ENCODE results near the gene GNL1.
"Not testable (repeated sequence)": the region's sequence is repeated elsewhere in the genome, so short reads cannot be mapped to it uniquely, and the experiment has no call there.

GNL1 gene

DNA sequence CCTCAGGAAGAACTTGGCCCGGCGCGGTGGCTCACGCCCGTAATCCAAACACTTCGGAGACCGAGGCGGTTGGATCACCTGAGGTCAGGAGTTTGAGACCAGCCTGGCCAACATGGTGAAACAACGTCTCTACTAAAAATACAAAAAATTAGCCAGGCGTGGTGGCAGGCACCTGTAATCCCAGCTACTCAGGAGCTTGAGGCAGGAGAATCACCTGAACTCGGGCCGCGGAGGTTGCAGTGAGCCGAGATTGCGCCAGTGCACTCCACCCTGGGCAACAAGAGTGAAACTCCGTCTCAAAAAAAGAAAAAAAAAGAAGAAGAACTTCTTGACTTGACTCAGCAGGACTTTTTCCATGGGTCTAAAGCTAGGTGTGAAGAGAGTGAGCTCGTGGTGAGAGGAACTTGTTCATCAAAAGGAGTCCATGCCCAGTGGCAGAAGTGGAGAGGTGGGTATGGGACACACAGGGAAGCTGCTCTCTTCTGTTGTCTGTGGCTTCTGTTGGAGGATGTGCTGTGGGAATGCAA lies 26.9 kb downstream of the GNL1 start:
- DNase-seq (ENCODE audit: low read depth in 2 of 2): peak in 1 of 2 donors; percentile 33

DNA sequence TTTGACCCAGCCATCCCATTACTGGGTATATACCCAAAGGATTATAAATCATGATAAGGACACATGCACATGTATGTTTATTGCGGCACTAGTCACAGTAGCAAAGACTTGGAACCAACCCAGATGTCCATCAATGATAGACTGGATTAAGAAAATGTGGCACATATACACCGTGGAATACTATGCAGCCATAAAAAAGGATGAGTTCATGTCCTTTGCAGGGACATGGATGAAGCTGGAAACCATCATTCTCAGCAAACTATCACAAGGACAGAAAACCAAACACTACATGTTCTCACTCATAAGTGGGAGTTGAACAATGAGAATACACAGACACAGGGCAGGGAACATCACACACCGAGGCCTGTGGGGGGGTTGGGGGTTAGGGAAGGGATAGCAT lies 29.8 kb downstream of the GNL1 start:
- DNase-seq (ENCODE audit: low read depth in 2 of 2): not testable (repeated sequence)

DNA sequence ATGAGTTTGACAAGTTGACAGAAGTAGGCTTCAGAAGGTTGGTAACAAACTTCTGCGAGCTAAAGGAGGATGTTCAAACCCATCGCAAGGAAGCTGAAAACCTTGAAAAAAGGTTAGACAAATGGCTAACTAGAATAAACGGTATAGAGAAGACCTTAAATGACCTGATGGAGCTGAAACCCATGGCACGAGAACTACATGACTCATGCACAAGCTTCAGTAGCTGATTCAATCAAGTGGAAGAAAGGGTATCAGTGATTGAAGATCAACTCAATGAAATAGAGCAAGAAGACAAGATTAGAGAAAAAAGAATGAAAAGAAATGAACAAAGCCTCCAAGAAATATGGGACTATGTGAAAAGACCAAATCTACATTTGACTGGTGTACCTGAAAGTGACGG lies 34.3 kb downstream of the GNL1 start:
- DNase-seq (ENCODE audit: low read depth in 2 of 2): not testable (repeated sequence)

DNA sequence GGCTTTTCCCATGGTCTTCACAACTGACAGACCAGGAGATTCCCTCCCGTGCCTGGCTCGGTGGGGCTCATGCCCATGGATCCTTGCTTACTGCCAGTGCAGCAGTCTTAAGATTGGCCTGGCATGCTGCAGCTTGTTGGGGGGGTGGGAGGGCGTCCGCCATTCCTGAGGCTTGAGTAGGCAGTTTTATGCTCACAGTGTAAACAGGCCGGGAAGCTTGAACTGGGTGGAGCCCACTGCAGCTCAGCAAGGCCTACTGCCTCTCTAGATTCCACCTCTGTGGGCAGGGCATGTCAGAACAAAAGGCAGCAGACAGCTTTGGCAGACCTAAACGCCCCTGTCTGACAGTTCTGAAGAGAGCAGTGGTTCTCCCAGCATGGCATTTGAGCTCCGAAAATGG lies 35.2 kb downstream of the GNL1 start:
- DNase-seq (ENCODE audit: low read depth in 2 of 2): not testable (repeated sequence)

DNA sequence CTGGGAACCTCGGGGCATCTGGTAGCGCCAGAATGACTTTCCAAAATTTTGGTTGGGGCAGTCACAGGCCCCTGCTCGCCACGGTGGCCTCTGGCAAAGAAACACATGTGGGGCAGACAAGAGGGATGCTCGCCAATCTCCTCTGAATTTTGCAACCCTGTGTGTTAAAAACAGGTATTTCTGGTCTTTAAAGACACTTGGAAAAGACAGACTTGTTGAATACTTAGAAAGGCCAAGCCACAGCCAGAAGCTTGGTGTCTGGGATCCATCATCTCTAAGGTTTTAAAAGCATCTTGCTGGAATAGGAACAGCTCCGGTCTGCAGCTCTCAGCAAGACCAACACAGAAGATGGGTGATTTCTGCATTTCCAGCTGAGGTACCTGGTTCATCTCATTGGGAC lies 35.8 kb downstream of the GNL1 start:
- no peak for DNase-seq (ENCODE audit: low read depth in 2 of 2)

DNA sequence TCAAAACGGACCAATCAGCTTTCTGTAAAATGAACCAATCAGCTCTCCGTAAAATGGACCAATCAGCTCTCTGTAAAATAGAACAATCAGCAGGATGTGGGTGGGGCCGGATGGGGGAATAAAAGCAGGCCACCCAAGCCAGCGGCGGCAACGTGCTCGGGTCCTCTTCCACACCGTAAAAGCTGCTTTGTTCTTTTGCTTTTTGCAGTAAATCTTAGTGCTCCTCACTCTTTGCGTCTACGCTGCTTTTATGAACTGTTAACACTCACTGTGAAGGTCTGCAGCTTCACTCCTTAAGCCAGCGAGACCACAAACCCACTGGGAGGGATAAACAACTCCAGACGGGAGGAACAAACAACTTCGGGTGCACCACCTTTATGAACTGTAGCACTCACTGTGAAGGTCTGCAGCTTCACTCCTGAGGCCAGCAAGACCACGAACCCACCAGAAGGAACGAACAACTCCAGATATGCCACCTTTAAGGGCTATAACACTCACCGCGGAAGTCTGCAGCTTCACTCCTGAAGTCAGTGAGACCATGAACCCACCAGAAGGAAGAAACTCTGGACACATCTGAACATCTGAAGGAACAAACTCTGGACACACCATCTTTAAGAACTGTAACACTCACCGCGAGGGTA lies 37.7 kb downstream of the GNL1 start:
- DNase-seq (ENCODE audit: low read depth in 2 of 2): not testable (repeated sequence)

DNA sequence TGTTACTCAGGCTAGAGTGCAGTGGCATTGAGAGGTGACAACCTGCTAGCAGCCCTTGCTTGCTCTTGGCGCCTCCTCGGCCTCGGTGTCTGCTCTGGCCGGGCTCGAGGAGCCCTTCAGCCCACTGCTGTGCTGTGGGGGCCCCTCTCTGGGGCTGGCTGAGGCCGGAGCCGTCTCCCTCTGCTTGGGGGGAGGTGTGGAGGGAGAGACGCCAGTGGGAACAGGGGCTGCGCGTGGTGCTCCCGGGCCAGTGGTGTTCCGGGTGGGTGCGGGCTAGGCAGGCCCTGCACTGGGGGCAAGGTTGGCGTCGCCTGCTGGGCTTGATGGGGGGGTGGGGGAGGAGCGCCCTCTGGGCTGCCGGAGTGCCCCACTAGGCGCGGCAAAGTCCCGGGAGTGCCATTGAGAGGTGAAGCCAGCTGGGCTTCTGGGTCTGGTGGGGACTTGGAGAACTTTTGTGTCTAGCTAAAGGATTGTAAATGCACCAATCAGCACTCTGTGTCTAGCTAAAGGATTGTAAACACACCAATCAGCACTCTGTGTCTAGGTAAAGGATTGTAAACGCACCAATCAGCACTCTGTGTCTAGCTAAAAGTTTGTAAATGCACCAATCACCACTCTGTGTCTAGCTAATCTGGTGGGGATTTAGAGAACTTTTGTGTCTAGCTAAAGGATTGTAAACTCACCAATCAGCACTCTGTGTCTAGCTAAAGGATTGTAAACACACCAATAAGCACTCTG lies 38.4 kb downstream of the GNL1 start:
- not testable (repeated sequence) for DNase-seq (ENCODE audit: low read depth in 2 of 2)

DNA sequence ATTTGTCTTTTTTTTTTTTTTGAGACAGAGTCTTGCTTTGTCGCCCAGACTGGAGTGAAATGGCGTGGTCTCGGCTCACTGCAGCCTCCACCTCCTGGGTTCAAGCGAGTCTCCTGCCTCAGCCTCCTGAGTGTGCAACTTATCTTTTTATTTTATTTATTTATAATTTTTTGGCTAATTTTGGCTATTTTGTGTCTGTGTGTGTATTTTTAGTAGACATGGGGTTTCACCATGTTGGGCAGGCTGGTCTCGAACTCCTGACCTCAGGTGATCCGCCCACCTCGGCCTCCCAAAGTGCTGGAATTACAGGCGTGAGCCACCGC lies 39.6 kb downstream of the GNL1 start:
- not testable (repeated sequence) for DNase-seq (ENCODE audit: low read depth in 2 of 2)

DNA sequence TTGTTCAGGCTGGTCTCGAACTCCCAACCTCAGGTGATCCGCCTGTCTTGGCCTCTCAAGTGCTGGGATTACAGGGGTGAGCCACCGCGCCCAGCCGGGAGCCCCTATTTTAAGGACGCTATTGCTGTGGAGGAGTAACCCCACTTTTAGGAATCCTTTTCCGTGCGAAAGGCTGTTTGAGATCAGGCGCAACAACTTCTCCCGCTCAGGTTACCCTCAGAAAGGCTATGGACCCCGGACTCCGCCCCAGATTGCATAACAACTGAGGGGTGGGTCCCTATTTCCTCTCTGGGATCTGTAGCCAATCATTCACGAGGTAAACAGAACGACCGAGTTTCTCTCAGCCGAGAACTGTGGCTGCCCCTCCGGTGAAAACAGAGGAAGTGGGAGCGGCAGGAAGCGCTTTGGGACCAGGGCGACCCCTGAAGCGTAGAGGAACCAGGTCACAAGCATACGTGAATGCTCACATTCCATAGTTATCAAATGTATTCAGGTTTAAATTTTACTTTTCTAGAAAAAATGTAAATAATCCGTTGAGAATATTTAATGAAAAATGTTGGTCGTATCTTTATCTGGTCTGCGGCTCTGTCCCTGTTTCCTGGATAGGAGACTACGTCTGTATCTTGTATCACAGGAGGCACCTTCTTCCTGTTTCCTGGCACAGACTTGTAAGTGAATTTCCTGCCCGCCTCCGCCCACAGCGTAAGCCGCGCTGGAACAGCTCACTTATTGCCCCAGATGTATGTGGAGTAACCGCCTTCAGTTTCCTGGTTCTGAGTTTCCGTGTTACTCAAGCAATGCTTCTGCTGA lies 40.1 kb downstream of the GNL1 start:
- peak; percentile 66 to 74 for DNase-seq (ENCODE audit: low read depth in 2 of 2)

DNA sequence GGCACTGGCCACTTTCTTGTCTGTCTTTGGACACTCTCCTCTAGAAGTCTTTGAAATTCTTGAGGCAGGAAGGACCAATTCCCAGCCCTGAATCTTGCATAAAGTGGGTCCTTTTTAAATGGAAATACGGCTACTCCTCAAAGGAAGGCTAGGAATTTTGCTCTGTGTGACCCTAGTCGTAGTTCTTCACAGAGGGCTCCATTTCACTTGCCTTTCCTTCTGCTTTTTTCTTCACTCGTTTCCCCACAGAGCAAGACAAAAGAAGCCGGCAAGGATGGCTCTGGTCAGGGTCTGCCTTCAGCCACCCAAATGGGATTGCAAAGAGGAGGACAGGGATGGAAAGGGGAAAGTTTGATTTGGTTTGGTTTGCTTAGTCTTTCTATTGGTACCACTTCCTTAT lies 41.2 kb downstream of the GNL1 start:
- no peak for DNase-seq (ENCODE audit: low read depth in 2 of 2)

DNA sequence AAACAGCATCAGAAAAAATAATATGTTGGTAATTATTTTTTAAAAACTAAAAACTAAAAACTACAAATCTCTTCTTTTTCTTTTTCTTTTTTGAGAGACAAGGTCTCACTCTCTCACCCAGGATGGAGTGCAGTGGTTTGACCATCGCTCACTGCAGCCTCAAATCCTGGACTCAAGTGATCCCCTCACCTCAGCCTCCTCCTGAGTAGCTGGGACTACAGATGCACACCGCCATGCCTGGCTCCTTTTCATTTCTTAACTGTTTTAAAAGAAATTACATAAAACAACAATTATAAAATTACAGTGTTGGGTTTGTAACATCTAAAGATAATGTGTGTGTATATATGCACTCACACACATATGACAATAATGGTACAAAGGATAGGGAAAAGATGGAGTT lies 42.8 kb downstream of the GNL1 start:
- DNase-seq (ENCODE audit: low read depth in 2 of 2): no peak

DNA sequence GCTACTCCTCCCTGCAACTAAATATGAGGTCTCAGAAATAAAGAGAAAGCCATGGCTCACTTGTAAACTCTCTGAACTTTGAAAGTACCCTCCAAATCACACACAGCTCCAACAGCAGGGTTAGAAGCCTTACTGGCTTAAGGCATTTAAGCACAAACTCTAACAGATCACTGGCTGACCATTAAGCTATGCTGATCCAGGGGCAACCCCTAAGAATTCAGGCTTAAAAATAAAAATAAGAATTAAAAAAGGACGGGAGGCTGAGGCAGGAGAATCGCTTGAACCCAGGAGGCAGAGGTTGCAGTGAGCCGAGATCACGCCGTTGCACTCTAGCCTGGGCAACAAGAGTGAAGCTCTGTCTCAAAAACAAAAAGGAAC lies 45.1 kb downstream of the GNL1 start:
- no peak for DNase-seq (ENCODE audit: low read depth in 2 of 2)

DNA sequence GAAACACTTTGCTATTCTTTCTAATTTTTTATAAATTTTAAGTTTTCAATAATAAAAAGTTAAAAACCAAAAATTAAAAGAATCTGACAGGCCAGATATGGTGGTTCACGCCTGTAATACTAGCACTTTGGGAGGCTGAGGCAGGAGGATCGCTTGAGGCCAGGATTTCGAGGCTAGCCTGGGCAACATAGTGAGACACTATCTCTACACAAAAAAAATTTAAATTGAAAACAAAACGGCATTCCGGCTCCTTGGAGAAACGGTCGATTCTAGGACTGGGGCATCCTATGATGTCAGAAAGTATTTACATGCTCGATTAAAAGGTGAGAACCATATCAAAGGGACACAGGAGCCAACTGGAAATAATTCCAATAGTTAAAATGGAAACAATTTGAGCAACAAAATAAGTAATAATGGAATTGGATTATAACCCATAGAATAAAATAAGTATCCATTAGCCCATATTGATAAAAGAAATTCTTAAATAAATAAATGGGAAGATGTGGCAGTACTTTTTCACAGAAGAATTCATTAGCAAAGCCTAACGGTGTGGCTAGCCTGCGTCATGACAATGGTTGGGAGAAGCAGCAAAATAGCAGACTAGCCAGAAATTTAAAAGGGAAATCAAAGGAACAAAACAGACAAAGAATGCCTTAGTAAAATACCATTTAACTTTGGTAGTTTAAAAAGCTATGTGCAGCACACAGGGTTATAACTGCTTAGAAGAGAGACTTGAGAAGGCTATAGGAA lies 45.7 kb downstream of the GNL1 start:
- DNase-seq (ENCODE audit: low read depth in 2 of 2): no peak

DNA sequence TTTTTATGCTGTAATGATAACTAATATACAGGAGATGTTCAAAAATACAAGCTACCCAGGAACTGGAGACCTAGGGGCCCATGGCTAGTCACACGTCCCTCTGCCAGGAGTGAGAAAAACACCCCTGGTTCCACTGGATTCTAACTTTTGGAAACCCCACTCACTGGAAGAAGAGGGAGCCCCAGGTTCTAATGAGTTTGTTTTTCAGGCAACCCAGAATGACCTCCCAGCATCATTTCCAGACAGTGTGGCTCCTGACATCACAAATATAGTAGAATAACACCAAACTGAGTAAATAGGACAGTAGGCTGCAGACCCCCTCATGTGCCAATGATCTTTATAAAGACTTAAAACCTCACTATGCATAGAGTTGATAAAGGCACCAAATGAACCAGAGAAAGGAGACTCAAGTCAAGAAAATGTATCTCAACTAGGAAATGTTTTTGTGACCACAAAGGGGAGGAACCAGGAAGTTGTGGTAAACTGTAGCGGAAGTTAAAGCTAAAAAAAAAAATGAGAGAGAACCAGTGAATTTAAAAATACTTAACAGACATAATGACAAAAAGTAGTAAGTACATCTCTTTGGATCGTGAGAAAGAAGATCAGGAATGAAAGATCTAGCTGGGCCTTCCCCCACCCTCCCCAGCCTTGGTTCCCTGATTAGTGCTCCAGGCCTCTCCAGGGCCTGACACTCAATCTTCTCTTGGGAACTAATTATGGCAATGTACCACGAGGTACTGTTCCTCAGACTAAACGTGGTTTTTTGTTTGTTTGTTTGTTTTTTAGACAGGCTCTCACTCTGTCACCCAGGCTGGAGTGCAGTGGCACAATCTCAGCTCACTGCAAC lies 47.2 kb downstream of the GNL1 start:
- no peak for DNase-seq (ENCODE audit: low read depth in 2 of 2)

DNA sequence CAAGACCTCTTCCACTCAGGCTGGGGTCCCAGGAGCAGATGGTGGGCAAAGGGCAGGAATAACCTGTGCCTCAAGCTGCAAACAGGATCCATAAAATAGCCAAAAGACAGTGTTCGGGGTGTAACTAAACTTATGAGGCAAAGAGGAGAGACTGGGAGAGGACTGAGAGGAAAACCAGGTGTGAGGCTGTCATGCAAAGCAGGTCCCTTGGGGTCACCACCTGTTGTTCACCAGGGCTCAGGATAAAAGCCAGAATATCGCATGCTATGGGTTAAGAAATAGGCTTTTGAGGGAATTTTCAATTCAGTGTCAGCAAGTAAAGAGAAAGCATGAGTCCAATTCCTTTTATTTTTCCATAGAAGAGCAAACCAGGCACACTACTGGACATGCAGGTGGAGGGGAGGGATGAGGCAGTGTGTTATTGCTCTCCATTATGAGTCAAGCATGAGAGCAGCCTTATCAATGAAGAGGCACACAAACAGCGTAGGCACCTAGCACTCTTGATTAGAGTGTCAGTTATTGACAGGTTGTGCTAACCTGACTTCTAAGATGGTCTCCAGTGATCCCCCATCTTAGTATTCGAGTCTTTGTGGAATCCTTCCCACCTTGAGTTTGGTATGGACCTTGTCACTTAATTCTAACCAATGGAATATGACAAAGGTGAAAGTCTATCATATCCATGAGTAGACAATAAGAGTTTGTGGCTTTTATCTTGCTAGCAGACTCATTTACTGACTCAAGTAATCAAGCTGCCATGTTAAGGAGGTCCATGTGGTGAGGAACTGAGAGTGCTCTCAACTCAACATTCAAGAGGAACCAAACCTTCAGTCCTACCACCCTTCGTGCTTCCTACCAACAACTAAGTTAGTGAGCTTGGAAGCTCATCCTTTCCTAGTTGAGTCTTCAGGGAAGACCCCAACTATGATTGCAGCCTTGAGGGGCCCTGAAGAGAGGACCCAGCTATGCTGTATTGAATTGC lies 48.2 kb downstream of the GNL1 start:
- no peak for DNase-seq (ENCODE audit: low read depth in 2 of 2)

DNA sequence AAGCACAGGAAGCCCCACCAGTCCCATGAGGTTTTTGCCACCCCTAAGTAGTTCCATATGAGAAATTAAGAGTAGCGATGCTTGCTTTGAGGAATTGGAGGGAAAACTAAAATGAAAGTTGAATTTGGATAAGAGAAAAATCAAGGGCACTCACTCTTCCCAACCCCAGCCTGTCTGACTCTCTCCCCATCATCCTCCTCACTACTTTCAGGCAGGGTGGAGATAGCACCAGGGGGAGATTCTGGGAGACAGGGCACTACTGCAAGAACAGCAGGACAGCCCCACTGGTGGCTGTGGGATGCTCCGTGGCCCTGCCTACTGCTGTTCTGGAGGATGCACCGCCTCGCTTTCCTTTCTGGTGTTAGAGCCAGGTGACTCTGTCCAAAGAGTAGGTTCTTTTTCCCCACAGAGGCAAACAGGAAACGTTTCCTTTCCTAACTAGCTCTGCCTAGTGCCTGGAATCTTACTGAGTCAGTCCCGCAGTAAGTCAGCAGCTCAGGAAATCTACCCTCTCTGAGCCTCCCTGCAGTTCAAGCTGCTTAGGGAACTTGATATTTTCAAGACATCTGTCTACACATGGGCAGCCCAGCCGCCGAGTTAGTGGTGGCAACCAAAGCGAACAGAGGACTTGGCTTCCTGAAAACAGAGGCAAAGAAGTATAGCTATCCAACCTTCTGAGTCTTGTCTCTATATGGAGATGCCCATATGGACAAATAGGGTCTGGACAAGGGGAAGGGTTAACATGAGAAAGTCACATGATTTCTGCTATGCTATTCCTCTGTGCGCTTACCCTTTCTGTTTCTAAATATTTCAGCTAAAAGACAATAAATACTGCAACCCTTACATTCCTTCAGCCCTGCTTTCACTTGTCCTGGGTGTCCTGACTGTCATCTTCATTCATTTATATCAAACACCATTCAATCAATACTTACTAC lies 55.6 kb downstream of the GNL1 start:
- no peak for DNase-seq (ENCODE audit: low read depth in 2 of 2)

DNA sequence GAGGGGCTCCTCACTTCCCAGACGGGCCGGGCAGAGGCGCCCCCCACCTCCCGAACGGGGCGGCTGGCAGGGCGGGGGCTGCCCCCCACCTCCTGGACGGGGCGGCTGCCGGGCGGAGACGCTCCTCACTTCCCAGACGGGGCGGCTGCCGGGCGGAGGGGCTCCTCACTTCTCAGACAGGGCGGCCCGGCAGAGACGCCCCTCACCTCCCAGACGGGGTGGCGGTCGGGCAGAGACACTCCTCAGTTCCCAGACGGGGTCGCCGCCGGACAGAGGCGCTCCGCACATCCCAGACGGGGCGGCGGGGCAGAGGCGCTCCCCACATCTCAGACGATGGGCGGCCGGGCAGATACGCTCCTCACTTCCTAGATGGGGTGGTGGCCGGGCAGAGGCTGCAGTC lies 57.6 kb downstream of the GNL1 start:
- DNase-seq (ENCODE audit: low read depth in 2 of 2): not testable (repeated sequence)

DNA sequence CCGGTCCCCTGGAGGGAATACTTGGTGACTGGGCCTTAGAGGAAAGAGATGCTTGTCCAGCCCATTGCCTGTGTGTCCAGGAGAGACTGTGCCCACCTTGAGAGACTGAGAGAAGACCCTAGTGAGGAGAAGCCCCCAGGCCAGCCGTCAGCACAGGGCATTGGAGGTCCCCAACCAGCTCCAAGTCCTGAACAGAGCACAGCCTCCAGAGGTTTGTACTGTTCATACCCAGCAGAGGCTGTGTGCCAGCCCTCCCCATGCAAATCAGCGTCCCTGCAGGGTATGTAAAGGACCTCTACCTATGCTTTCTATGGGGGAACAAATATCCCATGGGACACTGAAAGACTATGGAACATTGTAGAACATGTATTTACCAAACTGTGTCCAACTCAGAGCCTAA lies 58.6 kb downstream of the GNL1 start:
- DNase-seq (ENCODE audit: low read depth in 2 of 2): no peak

DNA sequence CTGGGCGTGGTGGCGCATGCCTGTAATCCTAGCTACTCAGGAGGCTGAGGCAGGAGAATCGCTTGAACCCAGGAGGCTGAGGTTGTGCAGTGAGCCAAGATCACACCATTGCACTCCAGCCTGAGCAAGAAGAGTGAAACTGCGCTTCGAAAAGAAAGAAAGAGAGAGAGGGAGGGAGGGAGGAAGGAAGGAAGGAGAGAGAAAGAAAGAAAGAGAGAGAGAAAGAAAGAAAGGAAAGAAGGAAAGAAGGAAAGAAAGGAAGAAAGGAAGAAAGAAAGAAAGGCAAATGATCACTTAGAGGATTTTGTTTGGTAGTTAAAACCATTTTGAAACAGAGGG lies 59.1 kb downstream of the GNL1 start:
- not testable (repeated sequence) for DNase-seq (ENCODE audit: low read depth in 2 of 2)

Measured in stimulated activated CD4-positive, alpha-beta T cell treated with anti-CD3 and anti-CD28 coated beads, Interleukin-1b, Interleukin-23, amount 100 ng/mL, for 1 hour (primary cell).